Activated gamma-delta T cell treated with Interleukin-2 at 50 U/mL for 16 hours (primary cell): ENCODE data around the gene RNF213.
"Not testable (repeated sequence)": the region's sequence is repeated elsewhere in the genome, so short reads cannot be mapped to it uniquely, and the experiment has no call there.

Source experiments
- DNase-seq: peaks from one replicate; pipeline ENCODE4 v3.0.0-alpha.2; 2020

Gene RNF213

GRCh38 chr17:80396157-80397033 is 135.7 kb downstream of the RNF213 start:
- no peak for DNase-seq

- DNase-seq, result no peak
Measured at GRCh38 chr17:80397034-80397387, 136.4 kb downstream of the RNF213 start.

GRCh38 chr17:80397686-80398085 is 137.0 kb downstream of the RNF213 start:
- DNase-seq, result no peak

GRCh38 chr17:80401086-80401485 is 140.4 kb downstream of the RNF213 start:
- not testable (repeated sequence) for DNase-seq

- not testable (repeated sequence) for DNase-seq
Measured at GRCh38 chr17:80402102-80402501, 141.4 kb downstream of the RNF213 start.

GRCh38 chr17:80402959-80403358 is 142.3 kb downstream of the RNF213 start:
- no peak for DNase-seq

GRCh38 chr17:80406146-80406545 is 145.5 kb downstream of the RNF213 start:
- DNase-seq, result no peak

GRCh38 chr17:80407917-80408316 is 147.3 kb downstream of the RNF213 start:
- DNase-seq, result not testable (repeated sequence)

- no peak for DNase-seq
Measured at GRCh38 chr17:80408872-80409271, 148.2 kb downstream of the RNF213 start.

GRCh38 chr17:80409626-80410025 is 149.0 kb downstream of the RNF213 start:
- DNase-seq, result no peak

- DNase-seq, result not testable (repeated sequence)
Measured at GRCh38 chr17:80410441-80411087, 149.9 kb downstream of the RNF213 start.

GRCh38 chr17:80413771-80414507 is 153.3 kb downstream of the RNF213 start:
- no peak for DNase-seq

- DNase-seq, result no peak
Measured at GRCh38 chr17:80414508-80414802, 153.8 kb downstream of the RNF213 start.

- DNase-seq, result peak; percentile 91
Measured at GRCh38 chr17:80414803-80415625, 154.4 kb downstream of the RNF213 start, which contains the start of gene ENDOV. ENDOV (plus strand) TSS chr17:80415167; CDS start chr17:80415195, 28 bp downstream.

- DNase-seq, result no peak
Measured at GRCh38 chr17:80415626-80416137, 155.0 kb downstream of the RNF213 start.

- DNase-seq, result no peak
Measured at GRCh38 chr17:80416260-80416939, 155.7 kb downstream of the RNF213 start.

- no peak for DNase-seq
Measured at GRCh38 chr17:80416940-80417293, 156.3 kb downstream of the RNF213 start.

GRCh38 chr17:80418589-80418988 is 157.9 kb downstream of the RNF213 start:
- DNase-seq, result no peak

- no peak for DNase-seq
Measured at GRCh38 chr17:80419255-80419654, 158.6 kb downstream of the RNF213 start.

- DNase-seq, result no peak
Measured at GRCh38 chr17:80421381-80422090, 160.9 kb downstream of the RNF213 start.

GRCh38 chr17:80422276-80422675 is 161.6 kb downstream of the RNF213 start:
- no peak for DNase-seq
